CD4-positive, alpha-beta T cell (primary cell): ENCODE data around the gene SPECC1L. TPM values are rescaled to one million over a fixed set of nuclear protein-coding genes. Genes with fewer than 3 reads are reported as not detected.

Source experiments
- ATAC-seq: fragments of 200-7000 bp; cut with Tn5 transposase; one replicate; pipeline ENCODE4 v1.10.0; 2022; ENCODE audit warnings: mild to moderate bottlenecking; ENCODE audit not compliant: poor library complexity
- CTCF ChIA-PET: fragments of 350-600 bp; sonication (Branson Sonifier 250); formaldehyde crosslinking; loops from one replicate; lab custom pipeline; 2021; ENCODE audit warnings: antibody characterized with exemption, inconsistent platforms; lab: Charles Lee
- POLR2A ChIA-PET: fragments of 350-600 bp; sonication (Branson Sonifier 250); formaldehyde crosslinking; loops from one replicate; lab custom pipeline; 2021; ENCODE audit warnings: antibody characterized with exemption, inconsistent platforms; lab: Charles Lee
- DNase-seq, 14 experiments: peaks; one replicate each; pipeline ENCODE4 v3.0.0-alpha.2; 2013 to 2020; ENCODE audit warnings: mixed read lengths in 2 of 14
- H3K27ac ChIP-seq, 2 donors: one replicate each; pipeline versions ENCODE4 v1.5.1 to v1.7.0; 2013; ENCODE audit warnings: low read length in 2 of 2, low read depth in 1 of 2, mild to moderate bottlenecking in 1 of 2
- H3K27me3 ChIP-seq, 2 experiments: 1 replicate in 1 of 2; 2 replicates in 1 of 2; pipeline versions ENCODE4 v1.6.1 to v1.7.0; 2013; ENCODE audit warnings: low read length in 2 of 2, control low read depth in 1 of 2, mild to moderate bottlenecking in 1 of 2, moderate library complexity in 1 of 2; ENCODE audit not compliant: insufficient read depth in 2 of 2, control insufficient read depth in 1 of 2
- H3K36me3 ChIP-seq: one replicate; pipeline ENCODE4 v1.6.1; 2013; ENCODE audit warnings: low read length, control low read depth; ENCODE audit not compliant: insufficient read depth
- H3K4me1 ChIP-seq: one replicate; pipeline ENCODE4 v1.6.1; 2013; ENCODE audit warnings: low read length, control low read depth; ENCODE audit not compliant: insufficient read depth
- H3K4me3 ChIP-seq: one replicate; pipeline ENCODE4 v1.5.1; 2013; ENCODE audit warnings: mild to moderate bottlenecking, low read length, moderate library complexity
- H3K9me3 ChIP-seq, 2 experiments: 1 replicate in 1 of 2; 2 replicates in 1 of 2; pipeline versions ENCODE4 v1.6.1 to v1.7.0; 2013; ENCODE audit warnings: low read length in 2 of 2, mild to moderate bottlenecking in 2 of 2, control low read depth in 1 of 2, moderate library complexity in 1 of 2; ENCODE audit not compliant: control insufficient read depth in 1 of 2, insufficient read depth in 1 of 2
- H3K27ac Mint-ChIP-seq: one replicate; pipeline ENCODE4 v1.8.0; 2020; ENCODE audit warnings: mixed read lengths
- H3K27me3 Mint-ChIP-seq: one replicate; pipeline ENCODE4 v1.8.0; 2021; ENCODE audit warnings: mixed read lengths
- H3K36me3 Mint-ChIP-seq: one replicate; pipeline ENCODE4 v1.8.0; 2021; ENCODE audit warnings: low read depth, mixed read lengths
- H3K4me1 Mint-ChIP-seq: one replicate; pipeline ENCODE4 v1.8.0; 2021; ENCODE audit warnings: low read depth, mixed read lengths
- H3K4me3 Mint-ChIP-seq: one replicate; pipeline ENCODE4 v1.8.0; 2020; ENCODE audit warnings: mild to moderate bottlenecking, mixed read lengths
- H3K9me3 Mint-ChIP-seq: one replicate; pipeline ENCODE4 v1.8.0; 2020; ENCODE audit warnings: mixed read lengths
- intact Hi-C, 2 experiments: fragments of 100-400 bp; cut with DNase I in 1 of 2; cut with micrococcal nuclease in 1 of 2; formaldehyde crosslinking; loops; one replicate each; pipeline versions ENCODE4 v1.15.1 to v1.9.0; 2023 to 2025; cut with DNase I, micrococcal nuclease
- total RNA-seq, 174 experiments: library from RNA in 2 of 174; stranded (reverse) in 2 of 174; gene quantifications; one replicate each; pipeline ENCODE4 v1.2.3 and lab custom pipeline; 2021 to 2026
- TF ChIP-seq, protein P1 (sequence below): fragments of 200-600 bp; IDR thresholded peaks from one replicate; pipeline ENCODE4 v1.8.0; 2022; ENCODE audit warnings: antibody characterized with exemption, mild to moderate bottlenecking

The SPECC1L gene
- total RNA-seq, 2 experiments from 2014 or later: 27.5 to 31.8 TPM

DNA sequence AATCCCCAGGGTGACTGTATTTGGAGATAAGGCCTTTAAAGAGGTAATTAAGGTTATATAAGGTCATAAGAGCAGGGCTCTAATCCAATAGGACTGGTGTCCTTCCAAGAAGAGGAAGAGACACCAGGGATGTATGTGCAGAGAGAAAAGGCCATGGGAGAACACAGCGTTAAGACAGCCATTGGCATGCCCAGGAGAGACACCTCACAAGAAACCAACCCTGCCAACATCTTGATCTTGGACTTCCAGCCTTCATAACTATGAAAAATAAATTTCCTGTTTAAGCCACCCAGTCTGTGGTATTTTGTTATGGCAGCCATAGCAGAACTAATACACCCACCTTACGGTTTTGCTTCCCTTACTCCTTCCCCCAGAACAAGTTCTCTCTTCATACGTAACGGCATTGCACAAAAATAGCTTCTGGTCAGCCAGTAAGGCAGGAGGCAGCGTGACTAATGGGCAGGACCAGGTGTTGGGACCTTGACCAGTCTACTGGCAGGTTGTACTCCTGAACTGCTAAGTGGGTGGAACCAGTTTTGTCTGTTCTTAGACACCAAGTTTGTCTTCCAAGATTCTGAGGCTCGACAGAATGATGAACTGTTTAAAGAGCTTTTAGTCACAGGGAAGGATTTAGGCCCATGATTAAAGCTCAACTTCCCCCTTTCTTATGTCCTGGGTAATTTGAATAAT is 192.6 kb downstream of the SPECC1L start:
- Histone ChIP-seq H3K27ac (no peak overlapping the region), H3K27me3 (no peaks in the 10 kb centered on the region), H3K4me1 (no peaks in the 10 kb centered on the region), H3K36me3 (no peaks in the 10 kb centered on the region), H3K4me3 (no peak overlapping the region), H3K9me3 (no peaks in the 10 kb centered on the region)
- Mint-ChIP-seq H3K9me3 (no peaks in the 10 kb centered on the region), H3K4me3 (no peak overlapping the region), H3K4me1 (peaks cover 6% of the 10 kb centered on the region), H3K27ac (no peak overlapping the region), H3K36me3 (no peaks in the 10 kb centered on the region), H3K27me3 (no peaks in the 10 kb centered on the region)
- intact Hi-C loops: no loop called here
- ChIA-PET POLR2A (no interaction called here), CTCF (interaction anchor here (0.8 kb wide), 1 partner anchor 11 kb away, joined by 3 read pairs; no protein-coding TSS in a partner anchor)
- ATAC-seq (no peak), DNase-seq (no peak)
- TF ChIP-seq, protein P1, sequence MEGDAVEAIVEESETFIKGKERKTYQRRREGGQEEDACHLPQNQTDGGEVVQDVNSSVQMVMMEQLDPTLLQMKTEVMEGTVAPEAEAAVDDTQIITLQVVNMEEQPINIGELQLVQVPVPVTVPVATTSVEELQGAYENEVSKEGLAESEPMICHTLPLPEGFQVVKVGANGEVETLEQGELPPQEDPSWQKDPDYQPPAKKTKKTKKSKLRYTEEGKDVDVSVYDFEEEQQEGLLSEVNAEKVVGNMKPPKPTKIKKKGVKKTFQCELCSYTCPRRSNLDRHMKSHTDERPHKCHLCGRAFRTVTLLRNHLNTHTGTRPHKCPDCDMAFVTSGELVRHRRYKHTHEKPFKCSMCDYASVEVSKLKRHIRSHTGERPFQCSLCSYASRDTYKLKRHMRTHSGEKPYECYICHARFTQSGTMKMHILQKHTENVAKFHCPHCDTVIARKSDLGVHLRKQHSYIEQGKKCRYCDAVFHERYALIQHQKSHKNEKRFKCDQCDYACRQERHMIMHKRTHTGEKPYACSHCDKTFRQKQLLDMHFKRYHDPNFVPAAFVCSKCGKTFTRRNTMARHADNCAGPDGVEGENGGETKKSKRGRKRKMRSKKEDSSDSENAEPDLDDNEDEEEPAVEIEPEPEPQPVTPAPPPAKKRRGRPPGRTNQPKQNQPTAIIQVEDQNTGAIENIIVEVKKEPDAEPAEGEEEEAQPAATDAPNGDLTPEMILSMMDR: no peak

DNA sequence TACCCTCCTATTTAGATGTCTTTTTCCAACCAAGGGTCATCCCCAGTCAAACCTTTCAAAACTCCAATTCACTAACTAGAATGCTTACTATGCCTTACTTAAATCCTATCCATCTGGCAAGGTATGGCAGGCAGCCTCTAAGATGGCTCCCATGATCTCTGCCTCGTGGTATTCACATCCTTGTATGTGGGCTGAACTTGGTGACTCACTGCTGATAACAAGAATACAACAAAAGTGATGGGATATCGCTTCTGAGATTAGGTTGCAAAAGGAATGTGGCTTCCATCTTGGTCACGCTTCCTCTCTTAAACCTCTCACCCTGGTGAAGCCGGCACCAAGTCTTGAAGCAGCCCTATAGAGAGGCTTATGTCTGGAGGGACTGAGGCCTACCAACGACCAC is 194.9 kb downstream of the SPECC1L start:
- H3K9me3 ChIP-seq: no peaks in the 10 kb centered on the region
- H3K27ac Mint-ChIP-seq: no peak overlapping the region
- no peaks in the 10 kb centered on the region for H3K36me3 Mint-ChIP-seq
- H3K27me3 Mint-ChIP-seq: no peaks in the 10 kb centered on the region
- H3K4me1 Mint-ChIP-seq: no peaks in the 10 kb centered on the region
- no peaks in the 10 kb centered on the region for H3K4me1 ChIP-seq
- no peak overlapping the region for H3K4me3 ChIP-seq
- H3K4me3 Mint-ChIP-seq: no peak overlapping the region
- H3K27ac ChIP-seq: no peak overlapping the region
- TF ChIP-seq, protein P1: no peak
- POLR2A ChIA-PET: no interaction called here
- H3K36me3 ChIP-seq: no peaks in the 10 kb centered on the region
- intact Hi-C loops: loop anchor here in 1 of 2 experiments (5.0 kb wide), 1 partner anchor 38 kb away; the partner anchor contains the start of gene ADORA2A
- DNase-seq: no peak
- no peaks in the 10 kb centered on the region for H3K27me3 ChIP-seq
- no peaks in the 10 kb centered on the region for H3K9me3 Mint-ChIP-seq
- CTCF ChIA-PET: no interaction called here
- ATAC-seq: no peak

DNA sequence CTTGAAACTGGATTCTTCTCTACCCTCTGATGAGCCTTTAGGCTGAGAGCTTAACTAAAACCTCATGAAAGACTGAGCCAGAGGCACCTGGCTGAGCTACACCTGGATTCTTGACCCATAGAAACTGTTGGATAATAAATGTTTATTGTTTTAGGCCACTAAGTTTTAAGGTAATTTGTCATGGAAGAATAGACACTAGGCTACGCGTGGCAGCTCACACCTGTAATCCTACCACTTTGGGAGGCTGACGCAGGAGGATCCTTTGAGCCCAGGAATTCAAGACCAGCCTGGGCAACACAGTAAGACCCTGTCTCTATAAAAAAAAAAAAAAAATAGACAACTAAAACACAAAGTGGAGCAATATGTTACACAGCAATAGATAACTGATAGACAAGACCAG is 195.3 kb downstream of the SPECC1L start:
- intact Hi-C loops: loop anchor here in 1 of 2 experiments (5.0 kb wide), 1 partner anchor 39 kb away; the partner anchor contains the start of gene ADORA2A
- Histone ChIP-seq H3K9me3 (no peaks in the 10 kb centered on the region), H3K4me3 (no peak overlapping the region), H3K27ac (no peak overlapping the region), H3K27me3 (no peaks in the 10 kb centered on the region), H3K36me3 (no peaks in the 10 kb centered on the region), H3K4me1 (no peaks in the 10 kb centered on the region)
- H3K4me1 Mint-ChIP-seq: no peaks in the 10 kb centered on the region
- H3K27ac Mint-ChIP-seq: no peak overlapping the region
- ATAC-seq: no peak
- ChIA-PET CTCF (no interaction called here), POLR2A (no interaction called here)
- no peaks in the 10 kb centered on the region for H3K27me3 Mint-ChIP-seq
- no peaks in the 10 kb centered on the region for H3K36me3 Mint-ChIP-seq
- no peak overlapping the region for H3K4me3 Mint-ChIP-seq
- no peak for DNase-seq
- no peaks in the 10 kb centered on the region for H3K9me3 Mint-ChIP-seq
- TF ChIP-seq, protein P1: no peak
